Lower lobe of right lung (tissue), 2 donors: ENCODE data around the gene CCKAR. TPM values are rescaled to one million over a fixed set of nuclear protein-coding genes. Genes with fewer than 3 reads are reported as not detected.

Experiments used
- ATAC-seq, 2 donors: fragments of 200-7000 bp; cut with Tn5 transposase; one replicate each; pipeline ENCODE4 v1.9.1; 2020 to 2022; ENCODE audit warnings: mild to moderate bottlenecking in 2 of 2, moderate library complexity in 2 of 2
- DNase-seq: peaks from one replicate; pipeline ENCODE4 v3.0.0-alpha.2; 2020
- H3K27ac ChIP-seq: fragments of 200-600 bp; one replicate; pipeline ENCODE4 v1.8.0; 2022
- H3K27me3 ChIP-seq: fragments of 200-600 bp; one replicate; pipeline ENCODE4 v1.8.0; 2022; ENCODE audit warnings: low read depth
- H3K36me3 ChIP-seq: fragments of 200-600 bp; one replicate; pipeline ENCODE4 v1.8.0; 2022; ENCODE audit warnings: mild to moderate bottlenecking
- H3K4me1 ChIP-seq: fragments of 200-600 bp; one replicate; pipeline ENCODE4 v1.8.0; 2022
- H3K4me3 ChIP-seq: fragments of 200-600 bp; one replicate; pipeline ENCODE4 v1.8.0; 2022; ENCODE audit warnings: mild to moderate bottlenecking
- H3K9me3 ChIP-seq: fragments of 200-600 bp; one replicate; pipeline ENCODE4 v1.8.0; 2022
- CTCF ChIP-seq: fragments of 200-600 bp; IDR thresholded peaks from one replicate; pipeline ENCODE4 v1.8.0; 2022; ENCODE audit warnings: antibody characterized with exemption, mild to moderate bottlenecking
- intact Hi-C: fragments of 100-400 bp; cut with DNase I; formaldehyde crosslinking; loops from one replicate; pipeline ENCODE4 v1.11.0; 2022
- total RNA-seq: library from RNA; stranded (reverse); fragmentation: NEBNext Ultra II Directional; extraction: Animal tissue kit (Norgen Biotek cat#: 25700); gene quantifications from one replicate; pipeline ENCODE4 v1.2.1, GENCODE V29; 2021
- donor health status: DM: no; HTN: yes; CAD: no; lungs with severe emphysema.

The CCKAR gene
- total RNA-seq, 1 donor from 2014 or later = not detected

GRCh38 chr4:26432419-26432818 is 57.9 kb downstream of the CCKAR start:
- no peak for DNase-seq
- Histone ChIP-seq H3K9me3 (no peaks in the 10 kb centered on the region), H3K4me3 (no peak overlapping the region), H3K27ac (no peak overlapping the region), H3K36me3 (peaks cover 62% of the 10 kb centered on the region), H3K4me1 (peaks cover 3% of the 10 kb centered on the region), H3K27me3 (no peaks in the 10 kb centered on the region)
- intact Hi-C loops = no loop called here
- ATAC-seq = no peak
- TF ChIP-seq CTCF = no peak

- Histone ChIP-seq H3K4me1 (peaks cover 3% of the 10 kb centered on the region), H3K9me3 (no peaks in the 10 kb centered on the region), H3K27me3 (no peaks in the 10 kb centered on the region), H3K4me3 (no peak overlapping the region), H3K27ac (no peak overlapping the region), H3K36me3 (peaks cover 58% of the 10 kb centered on the region)
- TF ChIP-seq CTCF = no peak
- DNase-seq (no peak), ATAC-seq (no peak)
- intact Hi-C loops = no loop called here
These were observed 58.7 kb downstream of the CCKAR start for GRCh38 chr4:26431461-26432180.

Other genes starting within 250 kb of the CCKAR start
- gene RBPJ, start 169.5 kb downstream of the CCKAR start, total RNA-seq = 118 TPM
- 12.5 TPM for gene TBC1D19, start 93.6 kb upstream of the CCKAR start, total RNA-seq